Cardiac fibroblast (primary cell): ENCODE data around the gene RAPGEF4.
A peak's percentile ranks its signal among the peaks of the same experiment; 100 is the strongest.

Experiments used
- DNase-seq, 2 donors: peaks; one replicate each; pipeline versions ENCODE4 v3.0.0 to v3.0.0-alpha.2; 2010; ENCODE audit warnings: low read depth in 2 of 2
- H3K4me3 ChIP-seq, 2 donors: replicated peaks in 1 of 2; 1 replicate in 1 of 2; 2 replicates in 1 of 2; pipeline ENCODE4 v1.5.1; 2011; ENCODE audit warnings: low read depth in 2 of 2, low read length in 2 of 2, mild to moderate bottlenecking in 2 of 2, moderate library complexity in 1 of 2
- CTCF ChIP-seq: IDR thresholded peaks from one replicate; pipeline ENCODE4 v1.5.1; 2011; ENCODE audit warnings: low read depth, mild to moderate bottlenecking, low read length, inconsistent platforms

Gene RAPGEF4

GRCh38 chr2:173056705-173057364 is 321.2 kb downstream of the RAPGEF4 start:
- no peak overlapping the region for H3K4me3 ChIP-seq
- no peak for DNase-seq
- no peak for TF ChIP-seq CTCF

- TF ChIP-seq CTCF = no peak
- no peak overlapping the region for H3K4me3 ChIP-seq
- DNase-seq = peak; percentile 26 to 50
Measured at GRCh38 chr2:173058097-173058496, 322.5 kb downstream of the RAPGEF4 start.

- TF ChIP-seq CTCF = no peak
- no peak for DNase-seq
- no peak overlapping the region for H3K4me3 ChIP-seq
Measured at GRCh38 chr2:173058673-173059072, 323.0 kb downstream of the RAPGEF4 start.

- TF ChIP-seq CTCF = no peak
- H3K4me3 ChIP-seq = no peak overlapping the region
- DNase-seq = no peak
Measured at GRCh38 chr2:173059292-173059691, 323.6 kb downstream of the RAPGEF4 start.

- peak; percentile 50 to 67 for DNase-seq
- no peak for TF ChIP-seq CTCF
- H3K4me3 ChIP-seq = no peak overlapping the region
Measured at GRCh38 chr2:173059971-173060461, 324.4 kb downstream of the RAPGEF4 start.

GRCh38 chr2:173062801-173063200 is 327.2 kb downstream of the RAPGEF4 start:
- H3K4me3 ChIP-seq = no peak overlapping the region
- peak in 1 of 2 donors; percentile 54 for DNase-seq
- no peak for TF ChIP-seq CTCF
